GM23338 (cell line): ENCODE data around the gene SP5. TPM values are rescaled to one million over a fixed set of nuclear protein-coding genes. Genes with fewer than 3 reads are reported as not detected.

ENCODE experiments used
- ATAC-seq: fragments of 200-7000 bp; cut with Tn5 transposase; 3 replicates; pipeline ENCODE4 v1.9.1; 2020
- DNase-seq: peaks from one replicate; pipeline ENCODE4 v3.0.0-alpha.2; 2015; ENCODE audit warnings: low spot score
- H2AFZ ChIP-seq: fragments of 200-600 bp; sonication (generic); 2 replicates; pipeline ENCODE4 v1.8.0; 2016; ENCODE audit warnings: antibody characterized with exemption, mild to moderate bottlenecking, moderate library complexity
- H3F3A ChIP-seq: fragments of 200-600 bp; sonication (generic); replicated peaks from 2 replicates; pipeline ENCODE4 v1.8.0; 2017; ENCODE audit warnings: antibody characterized with exemption, mixed run types, low read depth
- H3K27ac ChIP-seq: fragments of 200-600 bp; sonication (generic); 2 replicates; pipeline ENCODE4 v1.6.1; 2016; ENCODE audit warnings: low read depth
- H3K27me3 ChIP-seq: fragments of 200-600 bp; sonication (generic); 2 replicates; pipeline ENCODE4 v1.8.0; 2016; ENCODE audit warnings: mild to moderate bottlenecking, mixed run types, moderate library complexity; ENCODE audit not compliant: insufficient read depth
- H3K36me3 ChIP-seq: fragments of 200-600 bp; sonication (generic); 2 replicates; pipeline ENCODE4 v1.8.0; 2016; ENCODE audit warnings: mild to moderate bottlenecking; ENCODE audit not compliant: insufficient read depth
- H3K4me1 ChIP-seq: fragments of 200-600 bp; sonication (generic); 2 replicates; pipeline ENCODE4 v1.8.0; 2016; ENCODE audit warnings: mild to moderate bottlenecking, moderate library complexity; ENCODE audit not compliant: insufficient read depth
- H3K4me2 ChIP-seq: fragments of 200-600 bp; sonication (generic); 2 replicates; pipeline ENCODE4 v1.7.1; 2017; ENCODE audit warnings: mixed run types
- H3K4me3 ChIP-seq: fragments of 200-600 bp; sonication (generic); 2 replicates; pipeline ENCODE4 v1.6.1; 2016; ENCODE audit warnings: mixed run types
- H3K79me2 ChIP-seq: fragments of 200-600 bp; sonication (generic); replicated peaks from 2 replicates; pipeline ENCODE4 v1.8.0; 2017; ENCODE audit warnings: mild to moderate bottlenecking; ENCODE audit not compliant: insufficient read depth
- H3K9me2 ChIP-seq: fragments of 200-600 bp; sonication (generic); 2 replicates; pipeline ENCODE4 v1.8.0; 2017; ENCODE audit not compliant: insufficient read depth
- H4K20me1 ChIP-seq: fragments of 200-600 bp; sonication (generic); replicated peaks from 2 replicates; pipeline ENCODE4 v1.8.0; 2017; ENCODE audit warnings: mild to moderate bottlenecking; ENCODE audit not compliant: insufficient read depth
- H3K27ac Mint-ChIP-seq: 2 replicates; pipeline ENCODE4 v1.8.0; 2020; ENCODE audit warnings: inconsistent platforms, mild to moderate bottlenecking, moderate library complexity, mixed read lengths
- H3K27me3 Mint-ChIP-seq: 3 replicates; pipeline ENCODE4 v1.8.0; 2022; ENCODE audit warnings: low read depth, mild to moderate bottlenecking, moderate library complexity, mixed read lengths, inconsistent platforms; ENCODE audit not compliant: insufficient read depth, poor library complexity
- H3K36me3 Mint-ChIP-seq: 3 replicates; pipeline ENCODE4 v1.8.0; 2021; ENCODE audit warnings: low read depth, mild to moderate bottlenecking, inconsistent platforms, moderate library complexity, mixed read lengths
- H3K4me1 Mint-ChIP-seq: 3 replicates; pipeline ENCODE4 v1.8.0; 2020; ENCODE audit warnings: mild to moderate bottlenecking, inconsistent platforms, mixed read lengths
- H3K4me3 Mint-ChIP-seq: 3 replicates; pipeline ENCODE4 v1.8.0; 2021; ENCODE audit warnings: moderate library complexity, mild to moderate bottlenecking, inconsistent platforms, mixed read lengths
- H3K9me3 Mint-ChIP-seq: 3 replicates; pipeline ENCODE4 v1.8.0; 2020; ENCODE audit warnings: moderate library complexity, mild to moderate bottlenecking, inconsistent platforms, mixed read lengths
- CREB1 ChIP-seq: fragments of 250-450 bp; sonication (Bioruptor Pico); IDR thresholded peaks from 2 replicates; pipeline ENCODE4 v1.5.0; 2020; ENCODE audit warnings: low read depth, mild to moderate bottlenecking, moderate library complexity
- EZH2 ChIP-seq: fragments of 200-600 bp; sonication (generic); IDR thresholded peaks from one replicate; pipeline ENCODE4 v1.8.0; 2017; ENCODE audit warnings: antibody characterized with exemption, mild to moderate bottlenecking, low read depth; ENCODE audit not compliant: unreplicated experiment
- EZH2phosphoT487 ChIP-seq: fragments of 200-600 bp; sonication (generic); IDR thresholded peaks from one replicate; pipeline ENCODE4 v1.8.1; 2018; ENCODE audit warnings: antibody characterized with exemption; ENCODE audit not compliant: unreplicated experiment
- JUNB ChIP-seq: IDR thresholded peaks from one replicate; pipeline ENCODE4 v1.6.1; 2016; ENCODE audit warnings: antibody characterized with exemption; ENCODE audit not compliant: unreplicated experiment
- NANOG ChIP-seq: IDR thresholded peaks from 2 replicates; pipeline ENCODE4 v1.6.1; 2016; ENCODE audit warnings: antibody characterized with exemption, borderline replicate concordance
- POLR2AphosphoS5 ChIP-seq: IDR thresholded peaks from 2 replicates; pipeline ENCODE4 v1.6.1; 2016; ENCODE audit warnings: antibody characterized with exemption, low read depth
- STAT1 ChIP-seq: IDR thresholded peaks from one replicate; pipeline ENCODE4 v1.6.1; 2016; ENCODE audit warnings: antibody characterized with exemption; ENCODE audit not compliant: unreplicated experiment
- ZNF114 ChIP-seq: fragments of 250-450 bp; sonication (Bioruptor Pico); IDR thresholded peaks from 2 replicates; pipeline ENCODE4 v1.5.0; 2020; ENCODE audit warnings: mild to moderate bottlenecking, moderate library complexity
- ZNF331 ChIP-seq: fragments of 250-450 bp; sonication (Bioruptor Pico); IDR thresholded peaks from 2 replicates; pipeline ENCODE4 v1.5.0; 2020; ENCODE audit warnings: low read depth, mild to moderate bottlenecking, moderate library complexity
- polyA plus RNA-seq: library from polyadenylated mRNA; unstranded; fragments of >200 nt; fragmentation: Nextera tagmentation; extraction: Ambion mirVana; gene quantifications from 2 replicates; pipeline ENCODE4 v1.2.1, GENCODE V29; 2016
- total RNA-seq: library from RNA; depleted of rRNA; stranded (reverse); fragments of >200 nt; shearing (Covaris generic); gene quantifications from 2 replicates; pipeline ENCODE4 v1.2.3, GENCODE V29; 2014
- TF ChIP-seq, protein P1 (sequence below): IDR thresholded peaks from one replicate; pipeline ENCODE4 v1.6.1; 2018; ENCODE audit warnings: antibody characterized with exemption; ENCODE audit not compliant: unreplicated experiment
- TF ChIP-seq, protein P2 (sequence below), 2 experiments: fragments of 200-600 bp in 1 of 2; sonication (generic) in 1 of 2; conservative IDR thresholded peaks; 2 replicates each; pipeline versions ENCODE4 v1.5.1 to v1.6.1; 2016 to 2017; ENCODE audit warnings: antibody characterized with exemption in 2 of 2, low read depth in 2 of 2, mild to moderate bottlenecking in 2 of 2, moderate library complexity in 1 of 2
- TF ChIP-seq, protein P3 (sequence below): IDR thresholded peaks from 2 replicates; pipeline ENCODE4 v1.6.1; 2016; ENCODE audit warnings: antibody characterized with exemption
- TF ChIP-seq, protein P4 (sequence below): fragments of 250-450 bp; sonication (Bioruptor Pico); IDR thresholded peaks from 2 replicates; pipeline ENCODE4 v1.5.0; 2020; ENCODE audit warnings: mild to moderate bottlenecking, moderate library complexity

Gene SP5
- total and polyA plus RNA-seq, 2 experiments from 2014 or later = 0.21 to 0.32 TPM

DNA sequence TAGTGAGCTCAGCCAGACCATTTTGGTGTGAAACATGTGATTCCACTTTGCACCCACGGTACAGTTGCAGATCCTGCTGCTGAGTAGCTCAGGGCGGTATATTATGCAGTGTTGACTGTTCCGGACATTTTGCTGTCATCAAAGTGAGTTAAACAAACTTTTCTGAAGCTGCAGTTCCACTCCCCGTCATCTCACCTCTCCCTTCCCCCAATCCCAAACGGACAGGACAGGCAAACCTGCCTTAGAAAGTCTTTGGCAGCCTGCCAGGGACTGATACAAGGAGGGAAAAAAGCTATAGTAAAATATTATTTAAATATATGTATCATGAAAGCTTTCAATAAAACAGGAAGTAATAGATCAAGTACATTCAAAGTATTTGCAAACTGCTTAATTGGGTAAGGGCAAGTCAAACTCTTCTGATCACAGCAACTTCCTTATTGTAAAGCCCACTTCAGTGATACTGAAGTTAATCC, 35.5 kb upstream of the SP5 start:
- DNase-seq = peak; percentile 21

More for the DNA sequence above, 35.5 kb upstream of the SP5 start:
- peak overlapping the region; percentile 3 for H3K4me2 ChIP-seq
- H3K27me3 ChIP-seq = no peaks in the 10 kb centered on the region; the same call in 1 of the 2 replicates
- Mint-ChIP-seq H3K27me3 (peaks cover 4% of the 10 kb centered on the region), H3K9me3 (no peaks in the 10 kb centered on the region), H3K36me3 (no peaks in the 10 kb centered on the region), H3K27ac (no peak overlapping the region), H3K4me3 (no peak overlapping the region; the same call in 2 of the 3 replicates), H3K4me1 (peaks cover 40% of the 10 kb centered on the region)
- peaks cover 28% of the 10 kb centered on the region for H3K4me1 ChIP-seq
- H3K79me2 ChIP-seq = no peaks in the 10 kb centered on the region
- TF ChIP-seq ZNF114 (CRISPR knock-in tag) (no peak), STAT1 (no peak), EZH2phosphoT487 (no peak), ZNF331 (CRISPR knock-in tag) (no peak), NANOG (no peak), EZH2 (no peak), POLR2AphosphoS5 (no peak), CREB1 (no peak), JUNB (no peak)
- TF ChIP-seq, protein P1, sequence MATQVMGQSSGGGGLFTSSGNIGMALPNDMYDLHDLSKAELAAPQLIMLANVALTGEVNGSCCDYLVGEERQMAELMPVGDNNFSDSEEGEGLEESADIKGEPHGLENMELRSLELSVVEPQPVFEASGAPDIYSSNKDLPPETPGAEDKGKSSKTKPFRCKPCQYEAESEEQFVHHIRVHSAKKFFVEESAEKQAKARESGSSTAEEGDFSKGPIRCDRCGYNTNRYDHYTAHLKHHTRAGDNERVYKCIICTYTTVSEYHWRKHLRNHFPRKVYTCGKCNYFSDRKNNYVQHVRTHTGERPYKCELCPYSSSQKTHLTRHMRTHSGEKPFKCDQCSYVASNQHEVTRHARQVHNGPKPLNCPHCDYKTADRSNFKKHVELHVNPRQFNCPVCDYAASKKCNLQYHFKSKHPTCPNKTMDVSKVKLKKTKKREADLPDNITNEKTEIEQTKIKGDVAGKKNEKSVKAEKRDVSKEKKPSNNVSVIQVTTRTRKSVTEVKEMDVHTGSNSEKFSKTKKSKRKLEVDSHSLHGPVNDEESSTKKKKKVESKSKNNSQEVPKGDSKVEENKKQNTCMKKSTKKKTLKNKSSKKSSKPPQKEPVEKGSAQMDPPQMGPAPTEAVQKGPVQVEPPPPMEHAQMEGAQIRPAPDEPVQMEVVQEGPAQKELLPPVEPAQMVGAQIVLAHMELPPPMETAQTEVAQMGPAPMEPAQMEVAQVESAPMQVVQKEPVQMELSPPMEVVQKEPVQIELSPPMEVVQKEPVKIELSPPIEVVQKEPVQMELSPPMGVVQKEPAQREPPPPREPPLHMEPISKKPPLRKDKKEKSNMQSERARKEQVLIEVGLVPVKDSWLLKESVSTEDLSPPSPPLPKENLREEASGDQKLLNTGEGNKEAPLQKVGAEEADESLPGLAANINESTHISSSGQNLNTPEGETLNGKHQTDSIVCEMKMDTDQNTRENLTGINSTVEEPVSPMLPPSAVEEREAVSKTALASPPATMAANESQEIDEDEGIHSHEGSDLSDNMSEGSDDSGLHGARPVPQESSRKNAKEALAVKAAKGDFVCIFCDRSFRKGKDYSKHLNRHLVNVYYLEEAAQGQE = no peak
- TF ChIP-seq, protein P2, sequence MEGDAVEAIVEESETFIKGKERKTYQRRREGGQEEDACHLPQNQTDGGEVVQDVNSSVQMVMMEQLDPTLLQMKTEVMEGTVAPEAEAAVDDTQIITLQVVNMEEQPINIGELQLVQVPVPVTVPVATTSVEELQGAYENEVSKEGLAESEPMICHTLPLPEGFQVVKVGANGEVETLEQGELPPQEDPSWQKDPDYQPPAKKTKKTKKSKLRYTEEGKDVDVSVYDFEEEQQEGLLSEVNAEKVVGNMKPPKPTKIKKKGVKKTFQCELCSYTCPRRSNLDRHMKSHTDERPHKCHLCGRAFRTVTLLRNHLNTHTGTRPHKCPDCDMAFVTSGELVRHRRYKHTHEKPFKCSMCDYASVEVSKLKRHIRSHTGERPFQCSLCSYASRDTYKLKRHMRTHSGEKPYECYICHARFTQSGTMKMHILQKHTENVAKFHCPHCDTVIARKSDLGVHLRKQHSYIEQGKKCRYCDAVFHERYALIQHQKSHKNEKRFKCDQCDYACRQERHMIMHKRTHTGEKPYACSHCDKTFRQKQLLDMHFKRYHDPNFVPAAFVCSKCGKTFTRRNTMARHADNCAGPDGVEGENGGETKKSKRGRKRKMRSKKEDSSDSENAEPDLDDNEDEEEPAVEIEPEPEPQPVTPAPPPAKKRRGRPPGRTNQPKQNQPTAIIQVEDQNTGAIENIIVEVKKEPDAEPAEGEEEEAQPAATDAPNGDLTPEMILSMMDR (conservative IDR thresholded peaks at IDR 0.05; ENCODE audit: low read depth in 2 of 2) = no peak
- TF ChIP-seq, protein P3, sequence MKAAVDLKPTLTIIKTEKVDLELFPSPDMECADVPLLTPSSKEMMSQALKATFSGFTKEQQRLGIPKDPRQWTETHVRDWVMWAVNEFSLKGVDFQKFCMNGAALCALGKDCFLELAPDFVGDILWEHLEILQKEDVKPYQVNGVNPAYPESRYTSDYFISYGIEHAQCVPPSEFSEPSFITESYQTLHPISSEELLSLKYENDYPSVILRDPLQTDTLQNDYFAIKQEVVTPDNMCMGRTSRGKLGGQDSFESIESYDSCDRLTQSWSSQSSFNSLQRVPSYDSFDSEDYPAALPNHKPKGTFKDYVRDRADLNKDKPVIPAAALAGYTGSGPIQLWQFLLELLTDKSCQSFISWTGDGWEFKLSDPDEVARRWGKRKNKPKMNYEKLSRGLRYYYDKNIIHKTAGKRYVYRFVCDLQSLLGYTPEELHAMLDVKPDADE = no peak
- TF ChIP-seq, protein P4, sequence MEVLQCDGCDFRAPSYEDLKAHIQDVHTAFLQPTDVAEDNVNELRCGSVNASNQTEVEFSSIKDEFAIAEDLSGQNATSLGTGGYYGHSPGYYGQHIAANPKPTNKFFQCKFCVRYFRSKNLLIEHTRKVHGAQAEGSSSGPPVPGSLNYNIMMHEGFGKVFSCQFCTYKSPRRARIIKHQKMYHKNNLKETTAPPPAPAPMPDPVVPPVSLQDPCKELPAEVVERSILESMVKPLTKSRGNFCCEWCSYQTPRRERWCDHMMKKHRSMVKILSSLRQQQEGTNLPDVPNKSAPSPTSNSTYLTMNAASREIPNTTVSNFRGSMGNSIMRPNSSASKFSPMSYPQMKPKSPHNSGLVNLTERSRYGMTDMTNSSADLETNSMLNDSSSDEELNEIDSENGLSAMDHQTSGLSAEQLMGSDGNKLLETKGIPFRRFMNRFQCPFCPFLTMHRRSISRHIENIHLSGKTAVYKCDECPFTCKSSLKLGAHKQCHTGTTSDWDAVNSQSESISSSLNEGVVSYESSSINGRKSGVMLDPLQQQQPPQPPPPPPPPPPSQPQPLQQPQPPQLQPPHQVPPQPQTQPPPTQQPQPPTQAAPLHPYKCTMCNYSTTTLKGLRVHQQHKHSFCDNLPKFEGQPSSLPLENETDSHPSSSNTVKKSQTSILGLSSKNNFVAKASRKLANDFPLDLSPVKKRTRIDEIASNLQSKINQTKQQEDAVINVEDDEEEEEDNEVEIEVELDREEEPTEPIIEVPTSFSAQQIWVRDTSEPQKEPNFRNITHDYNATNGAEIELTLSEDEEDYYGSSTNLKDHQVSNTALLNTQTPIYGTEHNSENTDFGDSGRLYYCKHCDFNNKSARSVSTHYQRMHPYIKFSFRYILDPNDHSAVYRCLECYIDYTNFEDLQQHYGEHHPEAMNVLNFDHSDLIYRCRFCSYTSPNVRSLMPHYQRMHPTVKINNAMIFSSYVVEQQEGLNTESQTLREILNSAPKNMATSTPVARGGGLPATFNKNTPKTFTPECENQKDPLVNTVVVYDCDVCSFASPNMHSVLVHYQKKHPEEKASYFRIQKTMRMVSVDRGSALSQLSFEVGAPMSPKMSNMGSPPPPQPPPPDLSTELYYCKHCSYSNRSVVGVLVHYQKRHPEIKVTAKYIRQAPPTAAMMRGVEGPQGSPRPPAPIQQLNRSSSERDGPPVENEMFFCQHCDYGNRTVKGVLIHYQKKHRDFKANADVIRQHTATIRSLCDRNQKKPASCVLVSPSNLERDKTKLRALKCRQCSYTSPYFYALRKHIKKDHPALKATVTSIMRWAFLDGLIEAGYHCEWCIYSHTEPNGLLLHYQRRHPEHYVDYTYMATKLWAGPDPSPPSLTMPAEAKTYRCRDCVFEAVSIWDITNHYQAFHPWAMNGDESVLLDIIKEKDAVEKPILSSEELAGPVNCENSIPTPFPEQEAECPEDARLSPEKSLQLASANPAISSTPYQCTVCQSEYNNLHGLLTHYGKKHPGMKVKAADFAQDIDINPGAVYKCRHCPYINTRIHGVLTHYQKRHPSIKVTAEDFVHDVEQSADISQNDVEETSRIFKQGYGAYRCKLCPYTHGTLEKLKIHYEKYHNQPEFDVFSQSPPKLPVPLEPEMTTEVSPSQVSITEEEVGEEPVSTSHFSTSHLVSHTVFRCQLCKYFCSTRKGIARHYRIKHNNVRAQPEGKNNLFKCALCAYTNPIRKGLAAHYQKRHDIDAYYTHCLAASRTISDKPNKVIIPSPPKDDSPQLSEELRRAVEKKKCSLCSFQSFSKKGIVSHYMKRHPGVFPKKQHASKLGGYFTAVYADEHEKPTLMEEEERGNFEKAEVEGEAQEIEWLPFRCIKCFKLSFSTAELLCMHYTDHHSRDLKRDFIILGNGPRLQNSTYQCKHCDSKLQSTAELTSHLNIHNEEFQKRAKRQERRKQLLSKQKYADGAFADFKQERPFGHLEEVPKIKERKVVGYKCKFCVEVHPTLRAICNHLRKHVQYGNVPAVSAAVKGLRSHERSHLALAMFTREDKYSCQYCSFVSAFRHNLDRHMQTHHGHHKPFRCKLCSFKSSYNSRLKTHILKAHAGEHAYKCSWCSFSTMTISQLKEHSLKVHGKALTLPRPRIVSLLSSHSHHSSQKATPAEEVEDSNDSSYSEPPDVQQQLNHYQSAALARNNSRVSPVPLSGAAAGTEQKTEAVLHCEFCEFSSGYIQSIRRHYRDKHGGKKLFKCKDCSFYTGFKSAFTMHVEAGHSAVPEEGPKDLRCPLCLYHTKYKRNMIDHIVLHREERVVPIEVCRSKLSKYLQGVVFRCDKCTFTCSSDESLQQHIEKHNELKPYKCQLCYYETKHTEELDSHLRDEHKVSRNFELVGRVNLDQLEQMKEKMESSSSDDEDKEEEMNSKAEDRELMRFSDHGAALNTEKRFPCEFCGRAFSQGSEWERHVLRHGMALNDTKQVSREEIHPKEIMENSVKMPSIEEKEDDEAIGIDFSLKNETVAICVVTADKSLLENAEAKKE = no peak
- H3F3A ChIP-seq = no peaks in the 10 kb centered on the region
- no peaks in the 10 kb centered on the region for H3K36me3 ChIP-seq
- no peaks in the 10 kb centered on the region for H3K9me2 ChIP-seq
- H4K20me1 ChIP-seq = no peaks in the 10 kb centered on the region
- no peak overlapping the region for H2AFZ ChIP-seq
- ATAC-seq = peak; percentile 33
- H3K27ac ChIP-seq = no peak overlapping the region
- H3K4me3 ChIP-seq = peak overlapping the region; percentile 3
